ENCODE results near the gene YWHAH. TPM values are rescaled to one million over a fixed set of nuclear protein-coding genes. Genes with fewer than 3 reads are reported as not detected.

The YWHAH gene
- total RNA-seq, 1 donor from 2014 or later = 57.8 TPM

DNA sequence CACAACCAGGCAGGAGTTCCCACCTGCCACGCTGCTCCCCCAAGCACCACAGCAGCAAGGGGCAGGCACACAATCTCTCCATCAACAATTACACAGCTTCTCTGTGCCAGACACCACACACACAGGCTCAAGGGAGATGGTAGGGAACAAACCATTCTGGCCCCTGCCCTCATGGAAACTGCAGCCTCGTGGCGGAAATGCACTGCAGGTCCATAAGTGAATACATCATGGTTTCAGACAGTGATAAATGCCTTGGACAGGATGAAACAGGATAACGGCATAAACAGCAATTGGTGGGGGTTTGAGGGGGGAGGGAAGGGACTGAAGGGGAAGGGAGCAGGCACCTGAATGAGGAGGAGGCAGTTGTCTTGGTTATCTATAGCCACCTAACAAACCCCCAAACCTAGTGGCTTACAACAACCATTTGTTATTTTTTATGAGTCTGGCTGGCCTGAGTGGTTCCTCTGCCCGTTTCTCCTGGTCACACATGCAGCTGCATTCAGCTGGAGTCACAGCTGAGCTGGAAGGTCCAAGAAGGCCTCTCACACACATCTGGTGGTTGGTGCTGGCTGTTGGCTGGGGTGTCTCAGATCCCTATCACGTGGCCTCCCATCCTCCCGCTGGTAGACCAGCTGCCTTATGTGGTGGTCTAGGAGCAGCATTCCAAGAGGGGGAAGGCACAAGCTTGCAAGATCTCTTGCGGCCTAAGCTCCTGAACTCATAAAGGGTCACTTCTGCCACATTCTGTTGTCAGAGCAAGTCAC is 15.0 kb upstream of the YWHAH start:
- Mint-ChIP-seq H3K36me3 (no peaks in the 10 kb centered on the region), H3K9me3 (no peaks in the 10 kb centered on the region), H3K4me1 (peaks cover 11% of the 10 kb centered on the region), H3K27me3 (ENCODE audit: low read depth) (no peaks in the 10 kb centered on the region), H3K27ac (peak overlapping the region; percentile 26), H3K4me3 (no peak overlapping the region)
- no peak for DNase-seq (ENCODE audit: low spot score in 2 of 2, unreplicated experiment in 2 of 2)
- TF ChIP-seq, protein P1, sequence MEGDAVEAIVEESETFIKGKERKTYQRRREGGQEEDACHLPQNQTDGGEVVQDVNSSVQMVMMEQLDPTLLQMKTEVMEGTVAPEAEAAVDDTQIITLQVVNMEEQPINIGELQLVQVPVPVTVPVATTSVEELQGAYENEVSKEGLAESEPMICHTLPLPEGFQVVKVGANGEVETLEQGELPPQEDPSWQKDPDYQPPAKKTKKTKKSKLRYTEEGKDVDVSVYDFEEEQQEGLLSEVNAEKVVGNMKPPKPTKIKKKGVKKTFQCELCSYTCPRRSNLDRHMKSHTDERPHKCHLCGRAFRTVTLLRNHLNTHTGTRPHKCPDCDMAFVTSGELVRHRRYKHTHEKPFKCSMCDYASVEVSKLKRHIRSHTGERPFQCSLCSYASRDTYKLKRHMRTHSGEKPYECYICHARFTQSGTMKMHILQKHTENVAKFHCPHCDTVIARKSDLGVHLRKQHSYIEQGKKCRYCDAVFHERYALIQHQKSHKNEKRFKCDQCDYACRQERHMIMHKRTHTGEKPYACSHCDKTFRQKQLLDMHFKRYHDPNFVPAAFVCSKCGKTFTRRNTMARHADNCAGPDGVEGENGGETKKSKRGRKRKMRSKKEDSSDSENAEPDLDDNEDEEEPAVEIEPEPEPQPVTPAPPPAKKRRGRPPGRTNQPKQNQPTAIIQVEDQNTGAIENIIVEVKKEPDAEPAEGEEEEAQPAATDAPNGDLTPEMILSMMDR (IDR thresholded peaks at IDR 0.05; ENCODE audit: unreplicated experiment) = no peak

DNA sequence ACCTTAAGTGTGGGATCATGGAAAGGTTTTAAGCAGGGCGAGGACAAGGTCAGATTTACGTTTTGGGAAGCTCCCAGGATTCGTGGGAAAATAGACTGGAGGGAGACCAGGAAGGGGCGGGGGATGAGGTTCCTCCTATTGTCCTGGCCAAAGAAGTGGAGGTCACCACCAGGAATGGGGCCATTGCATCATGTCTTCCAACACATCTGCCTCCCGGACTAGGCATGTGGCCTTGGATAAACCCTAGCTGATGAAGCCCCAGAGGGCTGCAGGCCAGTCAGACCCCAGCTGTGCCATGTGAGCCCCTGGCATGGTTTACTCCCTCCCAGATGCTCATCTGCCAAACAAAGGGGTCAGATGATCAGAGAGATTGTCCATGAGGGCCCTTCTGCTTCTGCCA is 11.5 kb upstream of the YWHAH start:
- H3K9me3 Mint-ChIP-seq = no peaks in the 10 kb centered on the region
- DNase-seq (ENCODE audit: low spot score in 2 of 2, unreplicated experiment in 2 of 2) = no peak
- no peaks in the 10 kb centered on the region for H3K27me3 Mint-ChIP-seq (ENCODE audit: low read depth)
- H3K27ac Mint-ChIP-seq = no peak overlapping the region
- no peaks in the 10 kb centered on the region for H3K36me3 Mint-ChIP-seq
- no peak overlapping the region for H3K4me3 Mint-ChIP-seq
- H3K4me1 Mint-ChIP-seq = peaks cover 9% of the 10 kb centered on the region
- TF ChIP-seq, protein P1 (IDR thresholded peaks at IDR 0.05; ENCODE audit: unreplicated experiment) = no peak

DNA sequence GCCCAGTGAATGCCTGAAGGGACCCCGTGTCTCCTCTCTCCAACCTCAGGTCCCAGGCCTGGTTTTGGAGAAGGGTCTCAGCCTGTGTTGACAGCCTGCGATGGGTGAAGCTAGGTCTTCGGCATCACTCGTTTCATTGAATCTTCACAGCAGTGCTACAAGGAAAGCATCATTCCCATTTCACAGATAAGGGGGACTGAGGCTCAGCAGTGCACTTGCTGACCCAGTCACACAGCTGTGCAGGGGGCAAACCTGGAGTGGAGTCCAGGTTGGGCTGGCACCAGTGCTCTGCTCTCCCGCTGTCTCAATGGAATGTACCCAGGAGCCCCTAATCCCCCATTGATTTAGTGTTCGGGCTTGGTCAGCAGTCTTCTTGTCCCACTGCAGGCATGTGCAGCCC is 10.9 kb upstream of the YWHAH start:
- no peak overlapping the region for H3K4me3 Mint-ChIP-seq
- H3K4me1 Mint-ChIP-seq = peaks cover 9% of the 10 kb centered on the region
- no peaks in the 10 kb centered on the region for H3K36me3 Mint-ChIP-seq

DNA sequence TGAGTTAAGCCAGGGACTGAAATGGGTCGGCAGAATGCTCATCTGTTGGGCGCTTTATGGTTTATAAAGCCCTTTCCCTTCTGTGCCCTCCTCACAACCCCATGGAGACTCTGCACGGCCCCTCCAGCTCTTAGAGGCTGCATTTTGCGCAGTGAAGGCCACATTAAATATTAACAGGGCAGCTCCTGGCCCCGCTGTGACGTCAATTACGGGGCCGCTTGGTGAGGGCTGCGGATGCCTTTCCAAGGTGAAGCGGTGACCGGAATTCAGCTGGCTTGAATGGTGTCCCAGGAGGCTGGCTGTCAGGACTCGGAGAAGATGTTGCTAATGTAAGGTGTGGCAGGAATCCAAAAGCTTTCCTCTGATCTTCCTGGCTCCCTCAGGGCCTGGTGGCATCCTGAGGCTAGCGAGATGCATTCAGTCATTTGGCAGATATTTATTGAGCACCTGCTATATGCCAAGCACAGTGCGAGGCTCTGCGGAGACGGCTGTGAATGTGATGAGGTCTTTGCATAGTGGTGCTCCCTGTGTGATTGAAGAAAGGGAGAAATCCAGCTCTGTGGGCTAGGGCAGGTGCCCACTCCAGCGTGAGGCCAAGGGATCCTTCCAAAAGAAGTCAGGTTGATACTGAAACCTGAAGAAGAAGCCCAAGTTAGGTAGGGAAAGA is 10.4 kb upstream of the YWHAH start:
- no peaks in the 10 kb centered on the region for H3K27me3 Mint-ChIP-seq (ENCODE audit: low read depth)
- TF ChIP-seq, protein P1 (IDR thresholded peaks at IDR 0.05; ENCODE audit: unreplicated experiment) = no peak
- no peak for DNase-seq (ENCODE audit: low spot score in 2 of 2, unreplicated experiment in 2 of 2)
- no peaks in the 10 kb centered on the region for H3K9me3 Mint-ChIP-seq
- H3K4me1 Mint-ChIP-seq = peaks cover 8% of the 10 kb centered on the region
- H3K36me3 Mint-ChIP-seq = no peaks in the 10 kb centered on the region
- no peak overlapping the region for H3K4me3 Mint-ChIP-seq
- no peak overlapping the region for H3K27ac Mint-ChIP-seq

More for the DNA sequence above, 10.9 kb upstream of the YWHAH start:
- no peak for DNase-seq (ENCODE audit: low spot score in 2 of 2, unreplicated experiment in 2 of 2)
- Mint-ChIP-seq H3K27ac (no peak overlapping the region), H3K9me3 (no peaks in the 10 kb centered on the region), H3K27me3 (ENCODE audit: low read depth) (no peaks in the 10 kb centered on the region)
- TF ChIP-seq, protein P1 (IDR thresholded peaks at IDR 0.05; ENCODE audit: unreplicated experiment) = no peak

DNA sequence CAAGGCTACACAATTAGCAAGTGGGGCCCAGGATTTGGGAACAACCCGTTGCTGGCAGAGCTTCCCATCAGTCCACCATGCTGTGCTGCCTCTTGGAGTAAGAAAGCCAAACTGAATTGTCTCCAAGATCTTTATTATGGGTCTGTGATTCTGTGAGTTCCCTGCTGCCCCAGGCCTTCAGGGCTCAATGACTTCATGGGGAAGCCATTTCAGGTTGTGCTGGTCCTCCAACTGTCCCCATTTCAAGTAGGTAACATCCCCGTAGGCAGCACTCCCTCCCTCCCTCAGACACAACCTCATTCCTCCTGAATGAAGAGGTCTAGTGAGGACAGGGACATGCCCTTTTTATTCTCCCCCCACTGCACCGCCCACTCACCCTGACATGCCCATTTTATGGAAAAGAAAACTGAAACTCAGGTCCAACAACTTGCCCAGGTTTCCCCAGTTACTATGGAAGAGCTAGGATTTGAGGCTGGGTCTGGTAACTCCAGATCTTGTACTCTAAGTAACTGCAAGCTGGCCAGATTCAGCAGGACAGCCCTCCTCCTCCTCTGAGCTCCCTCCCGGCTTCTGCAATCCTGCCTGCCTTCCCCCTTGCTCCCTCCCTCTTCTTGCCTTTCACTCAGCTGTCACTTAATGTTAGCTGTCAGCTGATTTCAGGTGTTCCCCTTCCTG is 8.2 kb upstream of the YWHAH start:
- H3K36me3 Mint-ChIP-seq = no peaks in the 10 kb centered on the region
- H3K4me3 Mint-ChIP-seq = no peak overlapping the region
- no peaks in the 10 kb centered on the region for H3K4me1 Mint-ChIP-seq
- H3K27me3 Mint-ChIP-seq (ENCODE audit: low read depth) = no peaks in the 10 kb centered on the region
- no peak for DNase-seq (ENCODE audit: low spot score in 2 of 2, unreplicated experiment in 2 of 2)
- TF ChIP-seq, protein P1 (IDR thresholded peaks at IDR 0.05; ENCODE audit: unreplicated experiment) = no peak
- H3K9me3 Mint-ChIP-seq = no peaks in the 10 kb centered on the region
- H3K27ac Mint-ChIP-seq = no peak overlapping the region

Data from mesothelial cell of epicardium (in vitro differentiated cells).